Measurements from ENCODE around the gene HVCN1. TPM values are rescaled to one million over a fixed set of nuclear protein-coding genes. Genes with fewer than 3 reads are reported as not detected.

HVCN1 gene
- total RNA-seq, 4 donors from 2014 or later, result 1.3 to 6.0 (median 1.9) TPM

GRCh38 chr12:110732572-110732971, 43.7 kb upstream of the HVCN1 start:
- H3K36me3 ChIP-seq, result peaks cover 36% of the 10 kb centered on the region
- no peak for DNase-seq (ENCODE audit: low spot score in 2 of 2)
- no peaks in the 10 kb centered on the region for H3K27me3 ChIP-seq
- H3K9me3 ChIP-seq, result no peaks in the 10 kb centered on the region
- no peak overlapping the region for H3K27ac ChIP-seq
- H3K4me3 ChIP-seq, result no peak overlapping the region
- peaks cover 22% of the 10 kb centered on the region for H3K4me1 ChIP-seq
- no peak for TF ChIP-seq POLR2AphosphoS5 (IDR thresholded peaks at IDR 0.05)
- TF ChIP-seq CTCF (IDR thresholded peaks at IDR 0.05), result no peak
- TF ChIP-seq EP300 (IDR thresholded peaks at IDR 0.05), result no peak
- TF ChIP-seq POLR2A (IDR thresholded peaks at IDR 0.05), result no peak
- WGBS, result 64% methylated on average over 3 of the region's 3 CpGs

GRCh38 chr12:110731479-110731878, 42.6 kb upstream of the HVCN1 start:
- H3K9me3 ChIP-seq, result no peaks in the 10 kb centered on the region
- peaks cover 21% of the 10 kb centered on the region for H3K4me1 ChIP-seq
- no peak overlapping the region for H3K4me3 ChIP-seq
- DNase-seq (ENCODE audit: low spot score in 2 of 2), result no peak
- H3K36me3 ChIP-seq, result peaks cover 37% of the 10 kb centered on the region
- no peaks in the 10 kb centered on the region for H3K27me3 ChIP-seq
- WGBS, result 95% methylated on average over 2 of the region's 2 CpGs
- no peak for TF ChIP-seq CTCF (IDR thresholded peaks at IDR 0.05)
- TF ChIP-seq EP300 (IDR thresholded peaks at IDR 0.05), result no peak
- H3K27ac ChIP-seq, result no peak overlapping the region

- Histone ChIP-seq H3K9me3 (no peaks in the 10 kb centered on the region), H3K27me3 (no peaks in the 10 kb centered on the region), H3K4me1 (peaks cover 16% of the 10 kb centered on the region), H3K4me3 (no peak overlapping the region), H3K27ac (no peak overlapping the region), H3K36me3 (peaks cover 65% of the 10 kb centered on the region)
- WGBS, result 94% methylated on average over 1 of the region's 1 CpG
- no peak for DNase-seq (ENCODE audit: low spot score in 2 of 2)
- TF ChIP-seq CTCF (IDR thresholded peaks at IDR 0.05), result no peak
- no peak for TF ChIP-seq POLR2A (IDR thresholded peaks at IDR 0.05)
- no peak for TF ChIP-seq POLR2AphosphoS5 (IDR thresholded peaks at IDR 0.05)
- TF ChIP-seq EP300 (IDR thresholded peaks at IDR 0.05), result no peak
These were observed 39.7 kb upstream of the HVCN1 start for GRCh38 chr12:110728628-110729027.

- WGBS, result 89% methylated on average over 9 of the region's 9 CpGs
- Histone ChIP-seq H3K36me3 (peaks cover 81% of the 10 kb centered on the region), H3K27me3 (no peaks in the 10 kb centered on the region), H3K4me3 (no peak overlapping the region), H3K27ac (no peak overlapping the region), H3K4me1 (no peaks in the 10 kb centered on the region), H3K9me3 (no peaks in the 10 kb centered on the region)
- TF ChIP-seq POLR2A (IDR thresholded peaks at IDR 0.05) (no peak), EP300 (IDR thresholded peaks at IDR 0.05) (no peak), CTCF (IDR thresholded peaks at IDR 0.05) (no peak), POLR2AphosphoS5 (IDR thresholded peaks at IDR 0.05) (no peak)
- DNase-seq (ENCODE audit: low spot score in 2 of 2), result no peak
These were observed 37.9 kb upstream of the HVCN1 start for GRCh38 chr12:110726708-110727369.

- Histone ChIP-seq H3K4me1 (no peaks in the 10 kb centered on the region), H3K36me3 (peaks cover 81% of the 10 kb centered on the region), H3K27me3 (no peaks in the 10 kb centered on the region), H3K4me3 (no peak overlapping the region), H3K27ac (no peak overlapping the region), H3K9me3 (no peaks in the 10 kb centered on the region)
- no peak for TF ChIP-seq POLR2AphosphoS5 (IDR thresholded peaks at IDR 0.05)
- TF ChIP-seq CTCF (IDR thresholded peaks at IDR 0.05), result no peak
- TF ChIP-seq POLR2A (IDR thresholded peaks at IDR 0.05), result no peak
- TF ChIP-seq EP300 (IDR thresholded peaks at IDR 0.05), result no peak
- 91% methylated on average over 4 of the region's 4 CpGs for WGBS
- DNase-seq (ENCODE audit: low spot score in 2 of 2), result no peak
These were observed 37.1 kb upstream of the HVCN1 start for GRCh38 chr12:110726028-110726427.
